ENCODE measurements around the gene NFIB.

Gene NFIB

GRCh38 chr9:14111696-14112095 is 202.2 kb downstream of the NFIB start:
- Histone ChIP-seq H3K4me2 (ENCODE audit: low read depth, low read length) (no peak overlapping the region), H3K27ac (ENCODE audit: low read length) (no peak overlapping the region), H3K4me1 (ENCODE audit: low read length) (no peaks in the 10 kb centered on the region), H3K9me2 (replicated peaks; ENCODE audit: insufficient read depth, low read length) (no peaks in the 10 kb centered on the region), H3K9me3 (replicated peaks; ENCODE audit: insufficient read depth, low read length) (no peaks in the 10 kb centered on the region), H2AFZ (ENCODE audit: low read length) (no peak overlapping the region), H3F3A (ENCODE audit: insufficient read depth, low read length) (no peaks in the 10 kb centered on the region), H3K27me3 (replicated peaks; ENCODE audit: insufficient read depth, low read length) (no peaks in the 10 kb centered on the region), H3K4me3 (ENCODE audit: low read length) (no peak overlapping the region), H3K79me2 (ENCODE audit: low read length) (no peaks in the 10 kb centered on the region), H3K9ac (ENCODE audit: low read length) (no peak overlapping the region), H4K20me1 (ENCODE audit: insufficient read depth, low read length) (no peaks in the 10 kb centered on the region), H3K36me3 (replicated peaks; ENCODE audit: insufficient read depth, low read length) (no peaks in the 10 kb centered on the region)
- TF ChIP-seq EZH2phosphoT487 (IDR thresholded peaks at IDR 0.05; ENCODE audit: low read length) (no peak), CTCF (IDR thresholded peaks at IDR 0.05; ENCODE audit: low read length) (no peak), EZH2 (optimal IDR thresholded peaks at IDR 0.05; ENCODE audit: low read depth, low read length) (no peak)
- DNase-seq: no peak

GRCh38 chr9:14107977-14108376 is 206.0 kb downstream of the NFIB start:
- Histone ChIP-seq H3K9ac (ENCODE audit: low read length) (no peak overlapping the region), H4K20me1 (ENCODE audit: insufficient read depth, low read length) (no peaks in the 10 kb centered on the region)
- no peak for DNase-seq

GRCh38 chr9:14107495-14107894 is 206.4 kb downstream of the NFIB start:
- no peaks in the 10 kb centered on the region for H3K27me3 ChIP-seq (replicated peaks; ENCODE audit: insufficient read depth, low read length)
- no peaks in the 10 kb centered on the region for H3K9me2 ChIP-seq (replicated peaks; ENCODE audit: insufficient read depth, low read length)
- H3F3A ChIP-seq (ENCODE audit: insufficient read depth, low read length): no peaks in the 10 kb centered on the region
- H3K27ac ChIP-seq (ENCODE audit: low read length): no peak overlapping the region
- no peaks in the 10 kb centered on the region for H3K9me3 ChIP-seq (replicated peaks; ENCODE audit: insufficient read depth, low read length)
- no peak overlapping the region for H3K4me2 ChIP-seq (ENCODE audit: low read depth, low read length)
- DNase-seq: no peak
- no peaks in the 10 kb centered on the region for H3K36me3 ChIP-seq (replicated peaks; ENCODE audit: insufficient read depth, low read length)
- no peak overlapping the region for H3K4me3 ChIP-seq (ENCODE audit: low read length)
- H3K9ac ChIP-seq (ENCODE audit: low read length): no peak overlapping the region
- no peaks in the 10 kb centered on the region for H3K79me2 ChIP-seq (ENCODE audit: low read length)
- no peak overlapping the region for H2AFZ ChIP-seq (ENCODE audit: low read length)
- TF ChIP-seq EZH2phosphoT487 (IDR thresholded peaks at IDR 0.05; ENCODE audit: low read length) (no peak), CTCF (IDR thresholded peaks at IDR 0.05; ENCODE audit: low read length) (no peak), EZH2 (optimal IDR thresholded peaks at IDR 0.05; ENCODE audit: low read depth, low read length) (no peak)
- no peaks in the 10 kb centered on the region for H4K20me1 ChIP-seq (ENCODE audit: insufficient read depth, low read length)
- H3K4me1 ChIP-seq (ENCODE audit: low read length): no peaks in the 10 kb centered on the region

More at GRCh38 chr9:14107977-14108376, 206.0 kb downstream of the NFIB start:
- no peak overlapping the region for H3K27ac ChIP-seq (ENCODE audit: low read length)
- H2AFZ ChIP-seq (ENCODE audit: low read length): no peak overlapping the region
- no peaks in the 10 kb centered on the region for H3K9me3 ChIP-seq (replicated peaks; ENCODE audit: insufficient read depth, low read length)
- no peaks in the 10 kb centered on the region for H3K4me1 ChIP-seq (ENCODE audit: low read length)
- TF ChIP-seq EZH2 (optimal IDR thresholded peaks at IDR 0.05; ENCODE audit: low read depth, low read length) (no peak), EZH2phosphoT487 (IDR thresholded peaks at IDR 0.05; ENCODE audit: low read length) (no peak), CTCF (IDR thresholded peaks at IDR 0.05; ENCODE audit: low read length) (no peak)
- H3K27me3 ChIP-seq (replicated peaks; ENCODE audit: insufficient read depth, low read length): no peaks in the 10 kb centered on the region
- H3F3A ChIP-seq (ENCODE audit: insufficient read depth, low read length): no peaks in the 10 kb centered on the region
- no peak overlapping the region for H3K4me3 ChIP-seq (ENCODE audit: low read length)
- no peaks in the 10 kb centered on the region for H3K9me2 ChIP-seq (replicated peaks; ENCODE audit: insufficient read depth, low read length)
- no peaks in the 10 kb centered on the region for H3K79me2 ChIP-seq (ENCODE audit: low read length)
- H3K4me2 ChIP-seq (ENCODE audit: low read depth, low read length): no peak overlapping the region
- no peaks in the 10 kb centered on the region for H3K36me3 ChIP-seq (replicated peaks; ENCODE audit: insufficient read depth, low read length)
